Right forelimb (tissue), 1 donor: Measurements from ENCODE around the gene MYRF.

Source experiments
- DNase-seq: peaks from one replicate; pipeline ENCODE4 v3.0.0-alpha.2; 2018

Gene MYRF

GRCh38 chr11:61743486-61744095, 8.8 kb upstream of the MYRF start:
- DNase-seq, result no peak

GRCh38 chr11:61744181-61744580, 8.3 kb upstream of the MYRF start:
- no peak for DNase-seq

GRCh38 chr11:61744609-61745156, 7.8 kb upstream of the MYRF start:
- no peak for DNase-seq

GRCh38 chr11:61745781-61746441, 6.5 kb upstream of the MYRF start:
- DNase-seq, result no peak

- no peak for DNase-seq
These were observed 5.8 kb upstream of the MYRF start for GRCh38 chr11:61746442-61747191.

GRCh38 chr11:61747192-61747966, 5.1 kb upstream of the MYRF start:
- DNase-seq, result peak; percentile 79

GRCh38 chr11:61747967-61748285, 4.5 kb upstream of the MYRF start:
- no peak for DNase-seq

GRCh38 chr11:61749591-61750217, 2.7 kb upstream of the MYRF start:
- DNase-seq, result no peak

GRCh38 chr11:61750631-61751273, 1.7 kb upstream of the MYRF start:
- DNase-seq, result no peak

- DNase-seq, result no peak
These were observed 1.1 kb upstream of the MYRF start for GRCh38 chr11:61751384-61751783.

GRCh38 chr11:61752925-61753521, 587 bp downstream of the MYRF start:
- DNase-seq, result no peak

GRCh38 chr11:61753672-61754071, 1.2 kb downstream of the MYRF start:
- DNase-seq, result no peak

- DNase-seq, result no peak
These were observed 2.4 kb downstream of the MYRF start for GRCh38 chr11:61754534-61755482.

- DNase-seq, result no peak
These were observed 3.7 kb downstream of the MYRF start for GRCh38 chr11:61756147-61756451.

- no peak for DNase-seq
These were observed 4.2 kb downstream of the MYRF start for GRCh38 chr11:61756452-61757212.

- DNase-seq, result no peak
These were observed 4.9 kb downstream of the MYRF start for GRCh38 chr11:61757213-61757862.

- no peak for DNase-seq
These were observed 8.5 kb downstream of the MYRF start for GRCh38 chr11:61760946-61761345.

- no peak for DNase-seq
These were observed 9.2 kb downstream of the MYRF start for GRCh38 chr11:61761440-61762222.

- no peak for DNase-seq
These were observed 9.8 kb downstream of the MYRF start for GRCh38 chr11:61762223-61762615.
